ENCODE results near the gene MMS19.
A peak's percentile ranks its signal among the peaks of the same experiment; 100 is the strongest.

DNA sequence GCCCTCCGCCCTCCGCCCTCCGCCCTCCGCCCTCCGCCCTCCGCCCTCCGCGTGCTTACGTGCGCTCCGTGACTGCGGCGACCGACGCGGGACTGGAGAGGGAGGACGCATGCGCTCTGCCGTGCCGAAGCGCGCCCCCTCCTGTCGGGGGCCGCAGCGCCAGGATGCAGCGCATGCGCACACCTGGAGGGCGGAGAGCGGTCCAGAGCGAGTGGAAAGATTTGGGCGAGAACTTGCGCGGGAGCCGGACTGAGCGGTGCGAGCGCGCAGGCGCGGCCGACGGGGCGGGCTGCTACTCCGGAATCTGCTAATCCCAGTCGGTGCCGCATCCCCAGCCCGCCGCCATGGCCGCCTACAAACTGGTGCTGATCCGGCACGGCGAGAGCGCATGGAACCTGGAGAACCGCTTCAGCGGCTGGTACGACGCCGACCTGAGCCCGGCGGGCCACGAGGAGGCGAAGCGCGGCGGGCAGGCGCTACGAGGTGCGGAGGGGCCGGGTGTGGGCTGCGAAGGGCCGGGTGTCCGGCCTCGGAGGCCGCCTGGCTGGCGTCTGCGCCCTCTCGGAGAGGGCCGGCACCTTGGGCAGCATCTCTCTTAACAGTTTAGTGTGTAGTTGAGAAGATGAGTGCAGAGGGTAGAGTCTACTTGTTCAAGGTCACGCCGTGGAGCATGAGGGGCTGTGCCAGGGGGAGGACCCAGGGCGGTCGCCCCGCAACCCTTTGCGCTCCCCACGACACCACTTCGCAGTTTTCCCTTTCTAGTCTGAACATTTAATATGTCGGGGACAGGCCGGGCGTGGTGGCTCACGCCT lies 72.1 kb downstream of the MMS19 start, which contains the start of gene PGAM1:
- TF ChIP-seq, protein P1, sequence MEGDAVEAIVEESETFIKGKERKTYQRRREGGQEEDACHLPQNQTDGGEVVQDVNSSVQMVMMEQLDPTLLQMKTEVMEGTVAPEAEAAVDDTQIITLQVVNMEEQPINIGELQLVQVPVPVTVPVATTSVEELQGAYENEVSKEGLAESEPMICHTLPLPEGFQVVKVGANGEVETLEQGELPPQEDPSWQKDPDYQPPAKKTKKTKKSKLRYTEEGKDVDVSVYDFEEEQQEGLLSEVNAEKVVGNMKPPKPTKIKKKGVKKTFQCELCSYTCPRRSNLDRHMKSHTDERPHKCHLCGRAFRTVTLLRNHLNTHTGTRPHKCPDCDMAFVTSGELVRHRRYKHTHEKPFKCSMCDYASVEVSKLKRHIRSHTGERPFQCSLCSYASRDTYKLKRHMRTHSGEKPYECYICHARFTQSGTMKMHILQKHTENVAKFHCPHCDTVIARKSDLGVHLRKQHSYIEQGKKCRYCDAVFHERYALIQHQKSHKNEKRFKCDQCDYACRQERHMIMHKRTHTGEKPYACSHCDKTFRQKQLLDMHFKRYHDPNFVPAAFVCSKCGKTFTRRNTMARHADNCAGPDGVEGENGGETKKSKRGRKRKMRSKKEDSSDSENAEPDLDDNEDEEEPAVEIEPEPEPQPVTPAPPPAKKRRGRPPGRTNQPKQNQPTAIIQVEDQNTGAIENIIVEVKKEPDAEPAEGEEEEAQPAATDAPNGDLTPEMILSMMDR (conservative IDR thresholded peaks at IDR 0.05; ENCODE audit: low read length): peak; percentile 61
- TF ChIP-seq EZH2phosphoT487 (IDR thresholded peaks at IDR 0.05; ENCODE audit: borderline replicate concordance, low read depth, low read length): no peak
